Mesenchymal stem cell (in vitro differentiated cells and primary cell): ENCODE data around the gene SLC24A4.

Experiments used
- DNase-seq: peaks from one replicate; pipeline ENCODE4 v3.0.0-alpha.2; 2013
- H2AFZ ChIP-seq: one replicate; pipeline ENCODE4 v1.6.1; 2013; ENCODE audit warnings: low read depth, mild to moderate bottlenecking, control low read depth, inconsistent platforms, low read length, moderate library complexity
- H2AK5ac ChIP-seq: 2 replicates; pipeline ENCODE4 v1.6.1; 2013; ENCODE audit warnings: low read length, moderate library complexity, mild to moderate bottlenecking, inconsistent platforms; ENCODE audit not compliant: severe bottlenecking
- H2BK120ac ChIP-seq: one replicate; pipeline ENCODE4 v1.6.1; 2013; ENCODE audit warnings: low read depth, mild to moderate bottlenecking, inconsistent platforms, low read length, moderate library complexity
- H2BK12ac ChIP-seq, 2 experiments: one replicate each; pipeline ENCODE4 v1.6.1; 2013; ENCODE audit warnings: inconsistent platforms in 2 of 2, low read length in 2 of 2, mild to moderate bottlenecking in 2 of 2, moderate library complexity in 2 of 2, control low read depth in 1 of 2
- H2BK15ac ChIP-seq: one replicate; pipeline ENCODE4 v1.6.1; 2013; ENCODE audit warnings: mild to moderate bottlenecking, low read depth, inconsistent platforms; ENCODE audit not compliant: poor library complexity, severe bottlenecking
- H2BK5ac ChIP-seq: 2 replicates; pipeline ENCODE4 v1.6.1; 2013; ENCODE audit warnings: low read depth, mild to moderate bottlenecking, low read length, control low read depth, inconsistent platforms; ENCODE audit not compliant: poor library complexity, severe bottlenecking
- H3K14ac ChIP-seq, 2 experiments: one replicate each; pipeline ENCODE4 v1.6.1; 2013; ENCODE audit warnings: inconsistent platforms in 2 of 2, low read length in 2 of 2, control low read depth in 1 of 2, mild to moderate bottlenecking in 1 of 2, moderate library complexity in 1 of 2
- H3K18ac ChIP-seq, 2 experiments: one replicate each; pipeline ENCODE4 v1.6.1; 2013; ENCODE audit warnings: inconsistent platforms in 2 of 2, low read length in 2 of 2, control low read depth in 1 of 2, low read depth in 1 of 2, mild to moderate bottlenecking in 1 of 2
- H3K23ac ChIP-seq, 2 experiments: one replicate each; pipeline ENCODE4 v1.6.1; 2013; ENCODE audit warnings: inconsistent platforms in 2 of 2, low read length in 2 of 2, mild to moderate bottlenecking in 2 of 2, moderate library complexity in 2 of 2, control low read depth in 1 of 2
- H3K27ac ChIP-seq: 2 replicates; pipeline ENCODE4 v1.5.1; 2013; ENCODE audit warnings: mild to moderate bottlenecking, moderate library complexity, low read length, control low read depth, inconsistent platforms; ENCODE audit not compliant: poor library complexity, severe bottlenecking
- H3K27me3 ChIP-seq, 2 experiments: 2 replicates each; pipeline versions ENCODE4 v1.6.1 to v1.7.0; 2013; ENCODE audit warnings: low read length in 2 of 2, mild to moderate bottlenecking in 2 of 2, moderate library complexity in 2 of 2, control low read depth in 1 of 2, inconsistent platforms in 1 of 2; ENCODE audit not compliant: control insufficient read depth in 1 of 2, insufficient read depth in 1 of 2
- H3K36me3 ChIP-seq, 2 experiments: 2 replicates each; pipeline versions ENCODE4 v1.6.1 to v1.7.0; 2013; ENCODE audit warnings: low read length in 2 of 2, control low read depth in 1 of 2, inconsistent platforms in 1 of 2, low read depth in 1 of 2, mild to moderate bottlenecking in 1 of 2; ENCODE audit not compliant: insufficient read depth in 2 of 2, control insufficient read depth in 1 of 2
- H3K4ac ChIP-seq, 2 experiments: one replicate each; pipeline ENCODE4 v1.6.1; 2013; ENCODE audit warnings: inconsistent platforms in 2 of 2, low read length in 2 of 2, mild to moderate bottlenecking in 2 of 2, moderate library complexity in 2 of 2, control low read depth in 1 of 2, low read depth in 1 of 2
- H3K4me1 ChIP-seq: 2 replicates; pipeline ENCODE4 v1.6.1; 2013; ENCODE audit warnings: low read depth, low read length, control low read depth; ENCODE audit not compliant: control insufficient read depth, insufficient read depth
- H3K4me2 ChIP-seq: 2 replicates; pipeline ENCODE4 v1.6.1; 2013; ENCODE audit warnings: low read length, mild to moderate bottlenecking, inconsistent platforms; ENCODE audit not compliant: poor library complexity, severe bottlenecking
- H3K4me3 ChIP-seq, 2 experiments: 2 replicates each; pipeline versions ENCODE4 v1.5.1 to v1.7.0; 2013; ENCODE audit warnings: low read length in 2 of 2, mild to moderate bottlenecking in 2 of 2, control low read depth in 1 of 2, low read depth in 1 of 2; ENCODE audit not compliant: insufficient read depth in 1 of 2
- H3K79me1 ChIP-seq: replicated peaks from 2 replicates; pipeline ENCODE4 v1.6.1; 2013; ENCODE audit warnings: mild to moderate bottlenecking, control low read depth, low read length, inconsistent platforms; ENCODE audit not compliant: poor library complexity, severe bottlenecking
- H3K9ac ChIP-seq: 2 replicates; pipeline ENCODE4 v1.7.0; 2013; ENCODE audit warnings: mild to moderate bottlenecking, low read length, moderate library complexity
- H3K9me3 ChIP-seq: 2 replicates; pipeline ENCODE4 v1.7.0; 2013; ENCODE audit warnings: mild to moderate bottlenecking, low read length; ENCODE audit not compliant: control insufficient read depth
- H4K8ac ChIP-seq: one replicate; pipeline ENCODE4 v1.6.1; 2013; ENCODE audit warnings: inconsistent platforms, mild to moderate bottlenecking, low read length, moderate library complexity
- H4K91ac ChIP-seq: one replicate; pipeline ENCODE4 v1.6.1; 2013; ENCODE audit warnings: mild to moderate bottlenecking, low read length, inconsistent platforms
- WGBS: methylation state at CpG from one replicate; pipeline ENCODE4 v1.1.7; 2013; ENCODE audit warnings: mixed read lengths; 5-methylcytosine and 5-hydroxymethylcytosine counted together

SLC24A4 gene

GRCh38 chr14:92513966-92514843 lies 191.2 kb downstream of the SLC24A4 start:
- peak; percentile 54 for DNase-seq
- peak overlapping the region; percentile 94 for H3K9ac ChIP-seq
- no peak overlapping the region for H3K27ac ChIP-seq
- peaks cover 33% of the 10 kb centered on the region for H3K79me1 ChIP-seq
- H3K9me3 ChIP-seq, result no peaks in the 10 kb centered on the region
- H3K4me2 ChIP-seq, result peak overlapping the region; percentile 72
- H2AK5ac ChIP-seq, result no peak overlapping the region
- H3K23ac ChIP-seq, result peak overlapping the region in 1 of 2 experiments; percentile 97
- peak overlapping the region; percentile 92 for H4K91ac ChIP-seq
- WGBS, result 7% methylated on average over 80 of the region's 81 CpGs
- H3K27me3 ChIP-seq, result no peaks in the 10 kb centered on the region
- peak overlapping the region; percentile 59 for H2BK5ac ChIP-seq
- no peaks in the 10 kb centered on the region for H3K36me3 ChIP-seq
- peak overlapping the region; percentile 98 for H2BK15ac ChIP-seq
- peak overlapping the region; percentile 79 to 95 for H3K18ac ChIP-seq
- H3K4me3 ChIP-seq, result peak overlapping the region; percentile 84 to 91
- peaks cover 25% of the 10 kb centered on the region for H3K4me1 ChIP-seq
- peak overlapping the region; percentile 95 for H3K4ac ChIP-seq
- peak overlapping the region; percentile 93 for H2BK120ac ChIP-seq
- H2BK12ac ChIP-seq, result peak overlapping the region; percentile 81 to 89
- H4K8ac ChIP-seq, result peak overlapping the region; percentile 95
- H2AFZ ChIP-seq, result peak overlapping the region; percentile 73
- H3K14ac ChIP-seq, result peak overlapping the region in 1 of 2 experiments; percentile 96

- peak overlapping the region; percentile 6 for H4K91ac ChIP-seq
- H2AK5ac ChIP-seq, result peak overlapping the region; percentile 70
- H4K8ac ChIP-seq, result peak overlapping the region; percentile 79
- H2BK120ac ChIP-seq, result peak overlapping the region; percentile 73
- WGBS, result 55% methylated on average over 11 of the region's 15 CpGs
- peaks cover 0 to 6% of the 10 kb centered on the region in 2 experiments for H3K36me3 ChIP-seq
- no peak for DNase-seq
- H3K4me3 ChIP-seq, result peak overlapping the region; percentile 84 to 91
- H3K4me1 ChIP-seq, result peaks cover 25% of the 10 kb centered on the region
- H2BK12ac ChIP-seq, result peak overlapping the region; percentile 65 to 89
- H2BK5ac ChIP-seq, result no peak overlapping the region
- H3K14ac ChIP-seq, result peak overlapping the region in 1 of 2 experiments; percentile 63
- peak overlapping the region in 1 of 2 experiments; percentile 97 for H3K23ac ChIP-seq
- peak overlapping the region; percentile 94 for H3K9ac ChIP-seq
- H3K27me3 ChIP-seq, result no peaks in the 10 kb centered on the region
- peak overlapping the region; percentile 72 for H3K4me2 ChIP-seq
- no peak overlapping the region for H2AFZ ChIP-seq
- H3K79me1 ChIP-seq, result peaks cover 39% of the 10 kb centered on the region
- H2BK15ac ChIP-seq, result peak overlapping the region; percentile 4
- no peaks in the 10 kb centered on the region for H3K9me3 ChIP-seq
- H3K18ac ChIP-seq, result no peak overlapping the region
- H3K4ac ChIP-seq, result peak overlapping the region; percentile 16 to 95
- no peak overlapping the region for H3K27ac ChIP-seq
Measured at GRCh38 chr14:92514844-92515514, 192.0 kb downstream of the SLC24A4 start.

GRCh38 chr14:92515546-92516343 lies 192.8 kb downstream of the SLC24A4 start:
- no peak overlapping the region for H4K91ac ChIP-seq
- H3K23ac ChIP-seq, result no peak overlapping the region
- H2BK120ac ChIP-seq, result no peak overlapping the region
- WGBS, result 94% methylated on average over 5 of the region's 5 CpGs
- no peak overlapping the region for H3K27ac ChIP-seq
- H3K4me3 ChIP-seq, result peak overlapping the region in 1 of 2 experiments; percentile 91
- no peak overlapping the region for H2AK5ac ChIP-seq
- H2BK12ac ChIP-seq, result no peak overlapping the region
- H3K4me1 ChIP-seq, result peaks cover 24% of the 10 kb centered on the region
- no peak for DNase-seq
- H2BK5ac ChIP-seq, result no peak overlapping the region
- H3K36me3 ChIP-seq, result peaks cover 3 to 6% of the 10 kb centered on the region in 2 experiments
- H3K9ac ChIP-seq, result peak overlapping the region; percentile 94
- no peak overlapping the region for H3K4ac ChIP-seq
- peaks cover 46% of the 10 kb centered on the region for H3K79me1 ChIP-seq
- H3K9me3 ChIP-seq, result no peaks in the 10 kb centered on the region
- no peak overlapping the region for H2AFZ ChIP-seq
- no peaks in the 10 kb centered on the region for H3K27me3 ChIP-seq
- no peak overlapping the region for H2BK15ac ChIP-seq
- peak overlapping the region in 1 of 2 experiments; percentile 14 for H3K14ac ChIP-seq
- no peak overlapping the region for H4K8ac ChIP-seq
- no peak overlapping the region for H3K4me2 ChIP-seq
- H3K18ac ChIP-seq, result no peak overlapping the region
